SU-DHL-6 (cell line): ENCODE results near the gene NBPF3.

Source experiments
- H2AFZ ChIP-seq: fragments of 200-600 bp; sonication (generic); 2 replicates; pipeline ENCODE4 v1.6.1; 2014; ENCODE audit warnings: low read depth, mild to moderate bottlenecking, moderate library complexity, mixed read lengths, antibody characterized with exemption, low read length; ENCODE audit not compliant: severe bottlenecking
- H3F3A ChIP-seq: fragments of 200-600 bp; shearing (Covaris generic); 2 replicates; pipeline ENCODE4 v1.6.0; 2016; ENCODE audit warnings: antibody characterized with exemption, mild to moderate bottlenecking; ENCODE audit not compliant: insufficient read depth
- H3K27ac ChIP-seq: fragments of 200-600 bp; sonication (generic); 2 replicates; pipeline ENCODE4 v1.5.1; 2016; ENCODE audit warnings: low read depth, mild to moderate bottlenecking, low read length, moderate library complexity, mixed read lengths
- H3K27me3 ChIP-seq: fragments of 200-600 bp; sonication (generic), shearing (Covaris generic); 2 replicates; pipeline ENCODE4 v1.6.0; 2014; ENCODE audit warnings: mild to moderate bottlenecking, low read length
- H3K36me3 ChIP-seq: fragments of 200-600 bp; sonication (generic); 2 replicates; pipeline ENCODE4 v1.6.1; 2014; ENCODE audit warnings: mild to moderate bottlenecking, low read length, mixed read lengths
- H3K4me2 ChIP-seq: fragments of 300-600, 200-600 bp; shearing (Covaris generic), sonication (generic); 2 replicates; pipeline ENCODE4 v1.6.0; 2014; ENCODE audit warnings: low read length, low read depth, mild to moderate bottlenecking; ENCODE audit not compliant: poor library complexity, severe bottlenecking
- H3K4me3 ChIP-seq: fragments of 200-600 bp; sonication (generic); 2 replicates; pipeline ENCODE4 v1.5.1; 2014; ENCODE audit warnings: antibody characterized with exemption, low read length, mild to moderate bottlenecking, mixed read lengths; ENCODE audit not compliant: insufficient read depth, poor library complexity, severe bottlenecking
- H3K79me2 ChIP-seq: fragments of 200-600 bp; sonication (generic); 2 replicates; pipeline ENCODE4 v1.6.1; 2014; ENCODE audit warnings: mild to moderate bottlenecking, low read length, moderate library complexity; ENCODE audit not compliant: insufficient read depth
- H3K9ac ChIP-seq: fragments of 200-600 bp; sonication (generic); 2 replicates; pipeline ENCODE4 v1.7.0; 2014; ENCODE audit warnings: mild to moderate bottlenecking, low read length
- H3K9me2 ChIP-seq: fragments of 200-600 bp; sonication (generic); replicated peaks from 2 replicates; pipeline ENCODE4 v1.6.1; 2014; ENCODE audit warnings: low read length; ENCODE audit not compliant: insufficient read depth
- H3K9me3 ChIP-seq: fragments of 200-600 bp; sonication (generic); 2 replicates; pipeline ENCODE4 v1.6.1; 2014; ENCODE audit warnings: low read length, mixed read lengths; ENCODE audit not compliant: insufficient read depth
- H4K20me1 ChIP-seq: fragments of 200-600 bp; sonication (generic); 2 replicates; pipeline ENCODE4 v1.6.1; 2014; ENCODE audit warnings: low read depth, mild to moderate bottlenecking, antibody characterized with exemption, low read length, moderate library complexity, mixed read lengths
- CTCF ChIP-seq: fragments of 200-600 bp; sonication (generic); IDR thresholded peaks from one replicate; pipeline ENCODE4 v1.5.1; 2017; ENCODE audit warnings: antibody characterized with exemption, mild to moderate bottlenecking, low read length, moderate library complexity; ENCODE audit not compliant: insufficient read depth, poor library complexity, severe bottlenecking
- EZH2phosphoT487 ChIP-seq: fragments of 200-600 bp; sonication (generic), shearing (Covaris generic); conservative IDR thresholded peaks from 2 replicates; pipeline ENCODE4 v1.6.1; 2018; ENCODE audit warnings: mild to moderate bottlenecking, antibody characterized with exemption, low read length, moderate library complexity, mixed read lengths

Gene NBPF3

GRCh38 chr1:21489146-21489545 lies 49.2 kb downstream of the NBPF3 start:
- no peaks in the 10 kb centered on the region for H3F3A ChIP-seq
- no peaks in the 10 kb centered on the region for H3K9me2 ChIP-seq
- no peaks in the 10 kb centered on the region for H4K20me1 ChIP-seq
- no peaks in the 10 kb centered on the region for H3K9me3 ChIP-seq
- peak overlapping the region; percentile 22 for H3K4me2 ChIP-seq
- peak overlapping the region; percentile 37 for H2AFZ ChIP-seq
- no peak overlapping the region for H3K4me3 ChIP-seq
- no peak overlapping the region for H3K9ac ChIP-seq
- H3K27me3 ChIP-seq, result no peaks in the 10 kb centered on the region
- H3K79me2 ChIP-seq, result no peaks in the 10 kb centered on the region
- no peaks in the 10 kb centered on the region for H3K36me3 ChIP-seq
- TF ChIP-seq EZH2phosphoT487 (no peak), CTCF (no peak)
- no peak overlapping the region for H3K27ac ChIP-seq

- Histone ChIP-seq H2AFZ (no peak overlapping the region), H3K36me3 (no peaks in the 10 kb centered on the region), H3K4me3 (no peak overlapping the region), H3K9me2 (no peaks in the 10 kb centered on the region), H3F3A (no peaks in the 10 kb centered on the region), H4K20me1 (no peaks in the 10 kb centered on the region), H3K27ac (no peak overlapping the region), H3K4me2 (no peak overlapping the region), H3K27me3 (no peaks in the 10 kb centered on the region), H3K79me2 (no peaks in the 10 kb centered on the region), H3K9me3 (no peaks in the 10 kb centered on the region), H3K9ac (no peak overlapping the region)
- TF ChIP-seq EZH2phosphoT487 (no peak), CTCF (peak; percentile 22)
These were observed 51.0 kb downstream of the NBPF3 start for GRCh38 chr1:21490774-21491487.

GRCh38 chr1:21491488-21492355 lies 51.8 kb downstream of the NBPF3 start:
- no peaks in the 10 kb centered on the region for H3F3A ChIP-seq
- H3K9me3 ChIP-seq, result no peaks in the 10 kb centered on the region
- H3K27me3 ChIP-seq, result no peaks in the 10 kb centered on the region
- no peaks in the 10 kb centered on the region for H3K79me2 ChIP-seq
- no peak overlapping the region for H3K4me3 ChIP-seq
- no peak overlapping the region for H3K4me2 ChIP-seq
- no peak overlapping the region for H3K9ac ChIP-seq
- H4K20me1 ChIP-seq, result no peaks in the 10 kb centered on the region
- TF ChIP-seq CTCF (no peak), EZH2phosphoT487 (no peak)
- no peak overlapping the region for H3K27ac ChIP-seq
- no peak overlapping the region for H2AFZ ChIP-seq
- H3K9me2 ChIP-seq, result no peaks in the 10 kb centered on the region
- H3K36me3 ChIP-seq, result no peaks in the 10 kb centered on the region
